Measurements from ENCODE around the gene SLC9A2. TPM values are rescaled to one million over a fixed set of nuclear protein-coding genes. Genes with fewer than 3 reads are reported as not detected.

The SLC9A2 gene
- total and polyA plus RNA-seq, 2 of the 13 experiments (the other 11 are each of a cell fraction or from before 2014, with no cell fraction given): 0.02 TPM; not detected in 1

- FAIRE-seq (no peak), DNase-seq (ENCODE audit: low spot score) (no peak), ATAC-seq (no peak)
- no peak for TF ChIP-seq ZFP36L1 (CRISPR knock-in tag; IDR thresholded peaks at IDR 0.05)
- peak; percentile 68 for TF ChIP-seq ATF7 (IDR thresholded peaks at IDR 0.05)
- TF ChIP-seq ATF7 (CRISPR knock-in tag; IDR thresholded peaks at IDR 0.05): no peak
- no peaks in the 10 kb centered on the region for H3K4me1 ChIP-seq (ENCODE audit: insufficient read depth, low read length)
- no TSS peak for BruUV-seq (replicated peaks)
- intact Hi-C loops (cut with micrococcal nuclease; ENCODE audit: unreplicated experiment) (no loop called here), in situ Hi-C loops (cut with HindIII; ENCODE audit: extremely low pct_ligation_motif_present, low pct_unique_long_range_greater_than_20kb) (no loop called here)
- no peaks in the 10 kb centered on the region for H4K20me1 ChIP-seq (ENCODE audit: insufficient read depth, low read length)
- H3K27me3 ChIP-seq (ENCODE audit: control insufficient read depth in 1 of 2, insufficient read depth in 2 of 2, low read length in 2 of 2): no peaks in the 10 kb centered on the region
- H3K9me3 ChIP-seq (ENCODE audit: low read length): no peaks in the 10 kb centered on the region
- H3K4me3 ChIP-seq (replicated peaks in 1 of 3; ENCODE audit: insufficient read depth in 1 of 3, low read depth in 2 of 3, low read length in 3 of 3): no peak overlapping the region
- no peak overlapping the region for H3K4me2 ChIP-seq (ENCODE audit: low read depth, low read length)
- H3K36me3 ChIP-seq (replicated peaks in 1 of 2; ENCODE audit: control insufficient read depth in 1 of 2, insufficient read depth in 2 of 2, low read length in 2 of 2): no peaks in the 10 kb centered on the region
- CTCF ChIA-PET (ENCODE audit: low intra/inter-chr PET ratio, low total read pairs): no interaction called here
- H3K27ac ChIP-seq (ENCODE audit: extremely low read length, insufficient read depth, low read length): no peak overlapping the region
- H2AFZ ChIP-seq (ENCODE audit: low read length): no peak overlapping the region
- no peak overlapping the region for H3K9ac ChIP-seq (ENCODE audit: insufficient read depth, low read depth, low read length)
- no peaks in the 10 kb centered on the region for H3K79me2 ChIP-seq (ENCODE audit: insufficient read depth, low read length)
- POLR2A ChIA-PET: no interaction called here
Measured at GRCh38 chr2:102581911-102582310, 37.4 kb upstream of the SLC9A2 start.

GRCh38 chr2:102582845-102583244, 36.5 kb upstream of the SLC9A2 start:
- Histone ChIP-seq H3K9me3 (ENCODE audit: low read length) (no peaks in the 10 kb centered on the region), H3K27ac (ENCODE audit: extremely low read length, insufficient read depth, low read length) (no peak overlapping the region), H3K36me3 (replicated peaks in 1 of 2; ENCODE audit: control insufficient read depth in 1 of 2, insufficient read depth in 2 of 2, low read length in 2 of 2) (no peaks in the 10 kb centered on the region), H2AFZ (ENCODE audit: low read length) (no peak overlapping the region), H3K9ac (ENCODE audit: insufficient read depth, low read depth, low read length) (no peak overlapping the region), H3K4me1 (ENCODE audit: insufficient read depth, low read length) (no peaks in the 10 kb centered on the region), H3K4me2 (ENCODE audit: low read depth, low read length) (no peak overlapping the region), H4K20me1 (ENCODE audit: insufficient read depth, low read length) (no peaks in the 10 kb centered on the region), H3K79me2 (ENCODE audit: insufficient read depth, low read length) (no peaks in the 10 kb centered on the region), H3K4me3 (replicated peaks in 1 of 3; ENCODE audit: insufficient read depth in 1 of 3, low read depth in 2 of 3, low read length in 3 of 3) (no peak overlapping the region), H3K27me3 (ENCODE audit: control insufficient read depth in 1 of 2, insufficient read depth in 2 of 2, low read length in 2 of 2) (no peaks in the 10 kb centered on the region)
- BruUV-seq (replicated peaks): no TSS peak
- no peak for ATAC-seq
- 0% methylated on average over 2 of the region's 2 CpGs for WGBS (ENCODE audit: low lambda C conversion rate)
- CTCF ChIA-PET (ENCODE audit: low intra/inter-chr PET ratio, low total read pairs): no interaction called here
- DNase-seq (ENCODE audit: low spot score): no peak
- POLR2A ChIA-PET: no interaction called here
- FAIRE-seq: no peak
- peak; percentile 37 for TF ChIP-seq CREB1 (IDR thresholded peaks at IDR 0.05)
- TF ChIP-seq CREB1 (CRISPR knock-in tag; IDR thresholded peaks at IDR 0.05): no peak
- TF ChIP-seq EP300 (IDR thresholded peaks at IDR 0.05; ENCODE audit: low read depth in 2 of 2, low read length in 2 of 2): no peak
- TF ChIP-seq EP300 (CRISPR knock-in tag; IDR thresholded peaks at IDR 0.05; ENCODE audit: borderline replicate concordance): no peak
- TF ChIP-seq BRCA1 (CRISPR knock-in tag; IDR thresholded peaks at IDR 0.05): no peak
- no peak for TF ChIP-seq ZNF160 (CRISPR knock-in tag; IDR thresholded peaks at IDR 0.05)
- TF ChIP-seq ATF7 (IDR thresholded peaks at IDR 0.05): peak; percentile 93
- TF ChIP-seq ATF7 (CRISPR knock-in tag; IDR thresholded peaks at IDR 0.05): no peak
- intact Hi-C loops (cut with micrococcal nuclease; ENCODE audit: unreplicated experiment) (no loop called here), in situ Hi-C loops (cut with HindIII; ENCODE audit: extremely low pct_ligation_motif_present, low pct_unique_long_range_greater_than_20kb) (no loop called here)

All from HepG2 (cell line).